ACHN (cell line): ENCODE results near the gene ARID1B.

Experiments
- DNase-seq: peaks from one replicate; pipeline ENCODE4 v3.0.0-alpha.2; 2015
- in situ Hi-C: cut with HindIII; loops from 2 replicates; pipeline ENCODE4 v1.10.0; 2017; ENCODE audit warnings: low sequenced_read_pairs, low pct_ligation_motif_present, low pct_unique_long_range_greater_than_20kb

Gene ARID1B

GRCh38 chr6:156864557-156864956, 87.4 kb downstream of the ARID1B start:
- in situ Hi-C loops: no loop called here
- DNase-seq: no peak

DNA sequence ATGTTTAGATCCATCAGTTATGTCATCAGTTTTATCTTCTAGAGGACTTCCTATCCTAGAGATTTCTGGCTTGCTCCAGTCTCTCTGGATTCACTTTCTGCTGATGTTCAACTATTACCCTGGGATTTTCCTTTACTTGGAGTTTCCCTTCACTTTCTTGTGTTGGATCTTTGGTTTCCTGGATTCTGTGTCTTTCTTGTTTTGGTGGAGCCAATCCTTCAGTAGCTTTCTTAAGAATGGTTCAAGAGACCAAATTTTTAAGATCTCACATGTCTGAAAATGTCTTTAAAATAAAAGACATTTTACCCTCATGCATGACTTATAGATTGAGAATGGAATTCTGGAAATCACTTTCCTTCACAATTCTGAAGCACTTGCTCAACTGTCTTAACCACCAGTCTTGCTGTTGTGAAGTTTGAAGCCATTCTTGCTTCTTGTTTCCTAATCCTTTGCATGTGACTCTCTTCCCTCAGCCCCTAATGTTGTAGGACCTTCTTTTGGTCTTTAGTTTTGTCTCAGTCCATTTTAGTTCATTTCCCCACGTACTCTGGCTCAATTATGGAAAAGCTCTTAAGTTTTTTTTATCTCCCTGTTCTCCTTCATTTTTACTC, 87.9 kb downstream of the ARID1B start:
- DNase-seq: no peak
- in situ Hi-C loops: no loop called here

- DNase-seq: peak; percentile 56
- in situ Hi-C loops: no loop called here
These were observed 89.2 kb downstream of the ARID1B start for GRCh38 chr6:156866220-156867015.

DNA sequence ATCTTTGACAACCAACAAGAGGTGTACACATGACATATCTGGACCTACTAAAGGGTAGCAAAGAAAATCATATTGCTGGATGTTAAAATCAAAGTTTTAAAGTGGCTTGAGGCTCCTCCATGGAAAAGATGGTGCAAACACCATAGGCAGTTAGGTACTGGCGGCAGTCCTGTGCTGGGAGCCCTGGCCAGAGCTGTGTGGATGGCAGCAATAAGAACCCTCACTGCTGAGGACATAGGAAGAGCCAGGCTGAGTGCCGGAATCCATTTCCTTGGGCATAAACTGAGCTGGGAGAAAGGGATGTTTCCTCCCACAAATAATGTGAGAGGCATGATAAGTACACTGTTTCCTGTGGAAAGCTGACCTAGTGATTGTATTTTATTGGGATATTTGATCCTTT, 89.9 kb downstream of the ARID1B start:
- in situ Hi-C loops: no loop called here
- DNase-seq: no peak

DNA sequence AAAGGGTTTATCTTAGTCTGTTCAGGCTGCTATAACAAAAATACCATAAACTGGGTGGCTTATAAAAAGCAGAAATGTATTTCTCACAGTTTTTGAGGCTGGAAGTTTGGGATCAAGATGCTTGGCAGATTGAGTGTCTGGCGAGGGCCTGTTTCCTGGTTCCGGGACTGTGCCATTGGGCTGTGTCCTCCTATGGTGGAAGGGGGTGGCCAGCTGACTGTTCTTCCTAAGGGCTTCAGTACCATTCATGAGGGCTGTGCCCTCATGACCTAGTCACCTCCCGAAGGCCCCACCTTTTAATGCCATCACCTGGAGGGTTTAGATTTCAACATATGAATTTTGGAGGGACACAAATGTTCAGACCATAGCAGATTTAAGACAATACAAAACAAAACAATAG, 91.2 kb downstream of the ARID1B start:
- in situ Hi-C loops: no loop called here
- no peak for DNase-seq

GRCh38 chr6:156869980-156870398, 92.8 kb downstream of the ARID1B start:
- no peak for DNase-seq
- in situ Hi-C loops: no loop called here

GRCh38 chr6:156870924-156871539, 93.9 kb downstream of the ARID1B start:
- DNase-seq: no peak
- in situ Hi-C loops: no loop called here

DNA sequence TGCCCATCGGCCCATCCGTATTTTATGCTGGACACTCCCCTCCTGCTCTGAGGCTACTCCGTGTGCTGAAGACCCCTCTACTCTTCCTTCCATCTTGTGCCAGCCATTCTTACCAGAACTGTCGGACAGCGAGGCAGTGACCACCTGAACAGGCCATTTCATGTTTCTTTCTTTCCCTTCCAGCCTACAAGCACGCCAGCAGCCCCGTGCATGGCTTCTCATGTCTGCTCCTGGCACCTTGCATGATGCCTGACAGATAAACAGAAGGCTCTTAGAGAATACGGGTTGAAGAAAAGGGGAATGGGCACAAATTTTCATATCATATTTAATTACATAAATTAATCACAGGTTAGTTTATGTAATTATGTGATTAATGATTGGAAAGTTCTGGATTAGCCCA, 95.7 kb downstream of the ARID1B start:
- in situ Hi-C loops: no loop called here
- no peak for DNase-seq

- DNase-seq: no peak
- in situ Hi-C loops: no loop called here
These were observed 96.6 kb downstream of the ARID1B start for GRCh38 chr6:156873654-156874380.

DNA sequence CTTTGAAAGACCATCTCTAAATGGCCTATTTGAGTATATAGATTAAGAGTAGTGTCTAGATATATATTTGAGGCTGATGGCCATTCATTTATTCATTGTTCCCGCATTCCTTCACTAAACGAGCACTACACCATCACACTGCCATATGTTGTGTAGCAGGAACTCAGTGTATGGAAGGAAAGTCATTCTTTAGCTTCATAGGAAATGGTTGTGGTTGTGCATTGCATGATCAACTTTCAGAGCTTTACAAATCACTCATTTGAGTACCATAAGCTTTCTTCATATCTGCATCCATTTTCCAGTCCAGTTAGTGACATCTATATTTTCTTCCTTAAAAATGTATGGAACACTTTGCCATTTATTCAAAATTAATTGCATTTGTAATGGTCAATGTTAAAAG, 97.9 kb downstream of the ARID1B start:
- in situ Hi-C loops: no loop called here
- DNase-seq: no peak

DNA sequence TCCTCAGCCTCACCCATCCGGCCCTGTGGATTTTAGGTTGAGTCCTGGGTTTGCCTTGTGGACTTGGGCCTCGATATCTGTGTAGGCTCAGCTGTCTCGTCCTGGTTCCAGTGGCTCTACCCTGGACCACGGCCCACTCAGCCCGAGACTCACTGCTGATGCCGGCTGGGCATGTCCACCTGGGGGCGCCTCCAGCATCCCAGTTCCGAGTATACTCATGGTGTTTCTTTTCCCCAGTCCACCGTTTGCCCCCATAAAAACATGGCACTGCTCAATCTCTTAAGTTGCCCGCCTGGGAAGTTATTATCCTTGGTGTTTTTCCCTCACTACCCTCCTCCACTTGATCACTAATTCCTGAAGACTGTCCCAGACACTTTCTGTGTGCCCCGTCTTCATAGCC, 99.1 kb downstream of the ARID1B start:
- peak; percentile 15 for DNase-seq
- in situ Hi-C loops: no loop called here

GRCh38 chr6:156877126-156877863, 100.1 kb downstream of the ARID1B start:
- in situ Hi-C loops: no loop called here
- DNase-seq: no peak

DNA sequence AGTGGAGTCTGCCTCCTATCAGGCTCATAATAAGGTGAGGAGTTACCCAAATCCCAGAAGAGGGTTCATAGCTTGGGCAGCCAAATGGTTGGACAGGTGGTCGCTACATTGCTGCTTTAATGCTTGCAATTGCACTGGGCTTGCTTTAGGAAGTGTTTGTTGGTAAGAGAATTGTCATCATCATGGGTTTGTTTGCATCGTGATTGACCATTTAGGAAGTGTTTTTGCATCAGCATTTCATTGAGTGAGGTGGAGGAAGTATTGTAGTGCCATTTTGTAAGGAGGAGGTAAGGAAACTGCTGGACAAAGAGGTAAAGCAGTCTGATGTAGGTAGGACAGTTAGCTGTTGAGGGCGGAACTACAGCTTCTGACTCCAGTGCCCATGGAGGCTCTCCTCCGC, 101.5 kb downstream of the ARID1B start:
- DNase-seq: no peak
- in situ Hi-C loops: no loop called here

GRCh38 chr6:156879186-156879585, 102.0 kb downstream of the ARID1B start:
- in situ Hi-C loops: no loop called here
- DNase-seq: no peak

- DNase-seq: no peak
- in situ Hi-C loops: no loop called here
These were observed 102.4 kb downstream of the ARID1B start for GRCh38 chr6:156879591-156879990.

DNA sequence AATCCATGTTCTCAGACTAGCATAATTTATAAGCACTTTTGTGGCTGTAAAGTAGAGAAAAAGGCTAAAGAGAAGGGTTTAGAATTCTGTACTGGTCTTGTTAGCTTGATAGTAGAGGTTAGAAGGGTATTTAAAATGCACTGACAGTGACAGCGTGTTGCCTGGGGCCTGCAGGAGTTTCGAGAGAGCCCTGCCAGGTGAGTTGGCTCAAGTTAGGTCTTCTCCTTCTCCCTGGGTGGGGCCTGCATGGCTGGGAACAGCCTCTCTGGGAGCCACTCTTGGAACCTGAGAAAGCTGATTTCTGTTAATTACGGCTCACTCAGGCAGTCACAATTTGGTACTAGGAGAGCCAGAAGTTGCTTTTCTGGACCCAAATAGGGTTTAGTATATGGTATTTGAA, 103.7 kb downstream of the ARID1B start:
- in situ Hi-C loops: no loop called here
- DNase-seq: no peak

GRCh38 chr6:156881687-156882629, 104.8 kb downstream of the ARID1B start:
- in situ Hi-C loops: no loop called here
- DNase-seq: no peak
